ENCODE results near the gene ZRSR2. TPM values are rescaled to one million over a fixed set of nuclear protein-coding genes. Genes with fewer than 3 reads are reported as not detected.

The ZRSR2 gene
- polyA plus RNA-seq, 2 of the 4 experiments (the other 2 are of a cell fraction): 10.5 to 12.0 TPM

DNA sequence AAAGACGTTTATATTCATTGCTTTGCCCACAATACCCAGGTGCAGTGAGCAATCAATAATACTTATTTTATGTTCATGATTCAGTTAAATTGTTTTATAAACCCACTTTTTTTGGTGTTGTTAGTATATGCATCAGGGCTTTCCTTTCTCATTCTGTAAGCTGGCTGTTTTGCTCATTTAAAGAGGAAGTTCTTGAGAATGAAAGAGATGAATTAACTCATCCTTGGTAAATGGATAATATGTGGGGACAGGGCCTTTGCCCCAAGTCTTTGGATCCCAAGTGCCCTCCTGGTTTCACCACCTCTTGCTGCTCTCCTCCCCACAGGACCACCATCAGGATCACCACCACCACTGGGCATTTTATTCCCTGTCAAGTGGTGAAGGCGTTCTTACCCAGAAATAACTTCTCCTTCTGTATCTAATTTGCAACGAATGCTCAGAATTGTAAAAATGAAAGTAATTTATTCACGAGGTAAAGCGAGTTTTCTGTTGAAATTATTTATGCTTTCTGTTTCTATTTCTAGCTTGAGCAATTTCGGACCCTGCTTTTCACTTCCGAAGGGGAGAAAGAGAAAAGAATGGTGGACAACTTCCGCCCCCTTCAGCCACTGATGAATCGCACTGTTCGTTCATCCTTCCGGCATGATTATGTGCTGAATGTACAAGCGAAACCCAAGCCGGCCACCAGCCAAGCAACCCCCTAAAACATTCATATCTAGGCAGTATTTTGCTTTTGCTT is 8.2 kb upstream of the ZRSR2 start:
- no peak for DNase-seq (ENCODE audit: low read depth in 1 of 2, low spot score in 1 of 2)
- ChIA-PET POLR2A (no interaction called here), CTCF (no interaction called here)
- Histone ChIP-seq H3K4me1 (no peaks in the 10 kb centered on the region), H3K9me3 (no peaks in the 10 kb centered on the region), H3K4me2 (no peak overlapping the region), H3K4me3 (no peak overlapping the region), H3K27ac (no peak overlapping the region)
- WGBS (ENCODE audit: missing lambda C conversion rate): 85% methylated on average over 13 of the region's 13 CpGs
- no peak for FAIRE-seq
- TF ChIP-seq BHLHE40 (IDR thresholded peaks at IDR 0.05; ENCODE audit: low read depth, low read length) (no peak), FOSB (CRISPR knock-in tag; IDR thresholded peaks at IDR 0.05) (no peak), JUN (IDR thresholded peaks at IDR 0.05) (no peak)
- no peak for ATAC-seq

DNA sequence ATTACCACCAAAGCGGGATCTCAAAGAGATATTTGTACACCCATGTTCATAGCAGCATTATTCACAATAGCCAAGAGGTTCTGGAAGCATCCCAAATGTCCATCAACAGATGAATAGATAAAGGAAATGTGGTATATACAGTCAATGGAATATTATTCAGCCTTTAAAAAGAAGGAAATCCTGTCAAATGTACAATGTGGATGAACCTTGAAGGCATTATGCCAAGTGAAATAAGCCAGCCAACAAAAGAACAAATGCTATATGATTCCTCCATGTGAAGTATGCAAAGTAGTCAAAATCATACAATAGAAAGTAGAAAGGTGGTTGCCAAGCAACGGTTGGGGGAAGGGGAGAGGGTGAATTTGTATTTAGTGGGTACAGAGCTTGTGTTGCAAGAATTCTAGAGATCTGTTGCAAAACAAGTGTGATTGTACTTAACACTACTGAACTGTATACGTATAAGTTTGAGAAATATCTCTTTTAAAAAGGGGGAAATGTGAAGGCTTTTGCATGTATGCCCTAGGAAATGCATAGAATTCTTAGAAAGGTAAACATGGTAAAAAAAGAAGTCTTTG is 5.0 kb upstream of the ZRSR2 start:
- POLR2A ChIA-PET: no interaction called here
- Histone ChIP-seq H3K4me2 (no peak overlapping the region), H3K27ac (no peak overlapping the region), H3K4me3 (no peak overlapping the region), H3K9me3 (no peaks in the 10 kb centered on the region), H3K4me1 (0 out of 3 replicates have a peak, but pooled peaks cover 5% of the 10 kb centered on the region)
- CTCF ChIA-PET: no interaction called here
- no peak for DNase-seq (ENCODE audit: low read depth in 1 of 2, low spot score in 1 of 2)
- 85% methylated on average over 3 of the region's 3 CpGs for WGBS (ENCODE audit: missing lambda C conversion rate)
- no peak for FAIRE-seq
- TF ChIP-seq RAD21 (conservative IDR thresholded peaks at IDR 0.05 in 1 of 2, IDR thresholded peaks at IDR 0.05 in 1 of 2) (no peak), KDM1A (IDR thresholded peaks at IDR 0.05; ENCODE audit: low read depth) (no peak), EHF (CRISPR knock-in tag; IDR thresholded peaks at IDR 0.05) (no peak), RARB (CRISPR knock-in tag; IDR thresholded peaks at IDR 0.05) (no peak), TP53 (CRISPR knock-in tag; IDR thresholded peaks at IDR 0.05) (no peak), CEBPB (IDR thresholded peaks at IDR 0.05) (no peak), RFX5 (IDR thresholded peaks at IDR 0.05) (no peak), PHF8 (IDR thresholded peaks at IDR 0.05; ENCODE audit: borderline replicate concordance, low read depth) (no peak), JUNB (IDR thresholded peaks at IDR 0.05) (no peak), SMC3 (IDR thresholded peaks at IDR 0.05) (no peak), HOXA7 (CRISPR knock-in tag; IDR thresholded peaks at IDR 0.05) (no peak), POLR2A (IDR thresholded peaks at IDR 0.05; ENCODE audit: low read length) (no peak), MAZ (IDR thresholded peaks at IDR 0.05; ENCODE audit: borderline replicate concordance, low read depth, low read length) (no peak)
- TF ChIP-seq, protein P1, sequence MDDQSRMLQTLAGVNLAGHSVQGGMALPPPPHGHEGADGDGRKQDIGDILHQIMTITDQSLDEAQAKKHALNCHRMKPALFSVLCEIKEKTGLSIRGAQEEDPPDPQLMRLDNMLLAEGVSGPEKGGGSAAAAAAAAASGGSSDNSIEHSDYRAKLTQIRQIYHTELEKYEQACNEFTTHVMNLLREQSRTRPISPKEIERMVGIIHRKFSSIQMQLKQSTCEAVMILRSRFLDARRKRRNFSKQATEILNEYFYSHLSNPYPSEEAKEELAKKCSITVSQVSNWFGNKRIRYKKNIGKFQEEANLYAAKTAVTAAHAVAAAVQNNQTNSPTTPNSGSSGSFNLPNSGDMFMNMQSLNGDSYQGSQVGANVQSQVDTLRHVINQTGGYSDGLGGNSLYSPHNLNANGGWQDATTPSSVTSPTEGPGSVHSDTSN (IDR thresholded peaks at IDR 0.05): no peak
- TF ChIP-seq, protein P2, sequence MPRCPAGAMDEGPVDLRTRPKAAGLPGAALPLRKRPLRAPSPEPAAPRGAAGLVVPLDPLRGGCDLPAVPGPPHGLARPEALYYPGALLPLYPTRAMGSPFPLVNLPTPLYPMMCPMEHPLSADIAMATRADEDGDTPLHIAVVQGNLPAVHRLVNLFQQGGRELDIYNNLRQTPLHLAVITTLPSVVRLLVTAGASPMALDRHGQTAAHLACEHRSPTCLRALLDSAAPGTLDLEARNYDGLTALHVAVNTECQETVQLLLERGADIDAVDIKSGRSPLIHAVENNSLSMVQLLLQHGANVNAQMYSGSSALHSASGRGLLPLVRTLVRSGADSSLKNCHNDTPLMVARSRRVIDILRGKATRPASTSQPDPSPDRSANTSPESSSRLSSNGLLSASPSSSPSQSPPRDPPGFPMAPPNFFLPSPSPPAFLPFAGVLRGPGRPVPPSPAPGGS (IDR thresholded peaks at IDR 0.05): no peak
- TF ChIP-seq, protein P3, sequence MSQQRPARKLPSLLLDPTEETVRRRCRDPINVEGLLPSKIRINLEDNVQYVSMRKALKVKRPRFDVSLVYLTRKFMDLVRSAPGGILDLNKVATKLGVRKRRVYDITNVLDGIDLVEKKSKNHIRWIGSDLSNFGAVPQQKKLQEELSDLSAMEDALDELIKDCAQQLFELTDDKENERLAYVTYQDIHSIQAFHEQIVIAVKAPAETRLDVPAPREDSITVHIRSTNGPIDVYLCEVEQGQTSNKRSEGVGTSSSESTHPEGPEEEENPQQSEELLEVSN (IDR thresholded peaks at IDR 0.05; ENCODE audit: borderline replicate concordance, low read depth): no peak
- TF ChIP-seq, protein P4, sequence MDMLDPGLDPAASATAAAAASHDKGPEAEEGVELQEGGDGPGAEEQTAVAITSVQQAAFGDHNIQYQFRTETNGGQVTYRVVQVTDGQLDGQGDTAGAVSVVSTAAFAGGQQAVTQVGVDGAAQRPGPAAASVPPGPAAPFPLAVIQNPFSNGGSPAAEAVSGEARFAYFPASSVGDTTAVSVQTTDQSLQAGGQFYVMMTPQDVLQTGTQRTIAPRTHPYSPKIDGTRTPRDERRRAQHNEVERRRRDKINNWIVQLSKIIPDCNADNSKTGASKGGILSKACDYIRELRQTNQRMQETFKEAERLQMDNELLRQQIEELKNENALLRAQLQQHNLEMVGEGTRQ (IDR thresholded peaks at IDR 0.05): no peak
- TF ChIP-seq, protein P5, sequence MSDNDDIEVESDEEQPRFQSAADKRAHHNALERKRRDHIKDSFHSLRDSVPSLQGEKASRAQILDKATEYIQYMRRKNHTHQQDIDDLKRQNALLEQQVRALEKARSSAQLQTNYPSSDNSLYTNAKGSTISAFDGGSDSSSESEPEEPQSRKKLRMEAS (IDR thresholded peaks at IDR 0.05): no peak
- ATAC-seq: no peak
